ENCODE results near the gene CAPN13. TPM values are rescaled to one million over a fixed set of nuclear protein-coding genes. Genes with fewer than 3 reads are reported as not detected.

Gene CAPN13
- total RNA-seq, 1 donor from 2014 or later: not detected

DNA sequence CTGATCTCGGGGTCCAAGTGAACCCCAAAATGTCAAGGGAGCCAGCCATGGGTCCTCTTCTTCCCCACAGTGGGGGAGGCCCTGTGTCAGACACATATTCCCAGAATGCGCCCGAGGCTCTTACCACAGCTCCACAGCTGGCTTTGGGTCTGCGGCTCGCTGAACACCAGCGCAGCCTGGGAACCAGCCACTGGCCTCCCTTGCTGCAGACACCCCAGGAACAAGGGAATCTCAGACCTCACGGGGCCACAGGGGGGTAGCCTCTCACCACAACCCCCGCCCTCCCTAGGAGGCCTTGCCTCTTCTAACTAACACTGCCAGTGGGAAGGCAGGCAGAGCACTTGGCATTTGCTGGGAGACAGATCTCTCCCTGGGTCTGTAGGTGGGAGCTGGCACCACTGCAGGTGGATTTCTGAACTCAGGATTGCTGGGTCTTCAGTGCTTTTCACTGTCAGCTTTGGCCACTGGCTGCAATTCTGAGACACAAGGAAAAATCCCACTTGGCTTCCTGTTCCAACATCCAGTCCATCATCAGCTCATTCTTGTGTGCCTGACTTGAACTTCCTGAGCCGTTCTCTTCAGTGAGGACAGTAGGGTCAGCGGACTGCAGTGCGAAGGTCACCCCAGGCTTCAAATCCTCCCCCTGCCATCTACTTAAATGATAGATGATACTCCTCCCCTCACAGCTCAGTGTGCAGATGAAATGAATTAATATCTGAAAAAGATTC, 128.7 kb downstream of the CAPN13 start:
- Mint-ChIP-seq H3K27me3 (ENCODE audit: low read depth, unreplicated experiment) (peaks cover 3% of the 10 kb centered on the region), H3K9me3 (ENCODE audit: unreplicated experiment) (peaks cover 5% of the 10 kb centered on the region), H3K36me3 (ENCODE audit: low read depth, unreplicated experiment) (peaks cover 2% of the 10 kb centered on the region), H3K27ac (ENCODE audit: unreplicated experiment) (peak overlapping the region; percentile 11), H3K4me1 (ENCODE audit: low read depth, unreplicated experiment) (peaks cover 2% of the 10 kb centered on the region), H3K4me3 (ENCODE audit: unreplicated experiment) (no peak overlapping the region)
- Histone ChIP-seq H3K36me3 (ENCODE audit: insufficient read depth, low read length) (no peaks in the 10 kb centered on the region), H3K9ac (ENCODE audit: low read length) (no peak overlapping the region), H3K79me2 (ENCODE audit: insufficient read depth, low read length) (no peaks in the 10 kb centered on the region), H3K4me2 (ENCODE audit: low read length) (no peak overlapping the region), H3K9me3 (ENCODE audit: insufficient read depth, low read depth, low read length) (no peaks in the 10 kb centered on the region), H3K27me3 (ENCODE audit: insufficient read depth, low read length) (no peaks in the 10 kb centered on the region), H3K4me1 (ENCODE audit: insufficient read depth, low read length) (no peaks in the 10 kb centered on the region), H3K4me3 (ENCODE audit: insufficient read depth, low read depth, low read length) (no peak overlapping the region), H3K27ac (ENCODE audit: low read depth, low read length) (no peak overlapping the region), H2AFZ (ENCODE audit: low read depth, low read length) (no peak overlapping the region), H4K20me1 (ENCODE audit: insufficient read depth, low read length) (no peaks in the 10 kb centered on the region)
- TF ChIP-seq EZH2 (IDR thresholded peaks at IDR 0.05; ENCODE audit: insufficient read depth, low read length) (no peak), CTCF (IDR thresholded peaks at IDR 0.05; ENCODE audit: insufficient read depth, low read depth, low read length) (no peak)
- no peak for DNase-seq (ENCODE audit: low read depth)
- no peak for FAIRE-seq

DNA sequence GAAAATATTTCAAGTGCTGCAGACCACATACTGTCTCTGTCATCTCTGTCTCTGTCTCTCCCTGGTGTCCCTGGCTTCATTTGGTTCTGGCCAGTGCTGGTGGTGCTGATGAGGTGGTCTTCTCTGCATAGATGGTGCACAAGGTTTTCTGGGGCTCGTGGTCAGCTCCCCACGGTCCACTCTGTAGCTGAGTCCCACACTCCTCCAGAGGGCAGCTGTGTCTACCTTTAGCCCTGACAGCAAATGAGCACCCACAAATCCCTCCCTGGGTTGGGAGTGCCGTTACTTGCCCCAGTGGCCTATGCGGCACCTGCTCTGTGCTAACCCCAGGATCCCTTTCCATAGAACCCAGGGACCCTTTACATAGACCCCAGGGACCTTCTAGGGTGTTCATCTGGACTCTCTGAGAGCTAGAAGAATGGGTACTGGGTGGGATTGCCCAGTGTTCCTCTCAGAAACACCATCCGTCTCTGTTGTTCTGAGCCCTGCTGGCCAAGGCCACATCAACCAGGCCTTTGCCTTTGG, 129.3 kb downstream of the CAPN13 start:
- H2AFZ ChIP-seq (ENCODE audit: low read depth, low read length): no peak overlapping the region
- no peaks in the 10 kb centered on the region for H3K4me1 ChIP-seq (ENCODE audit: insufficient read depth, low read length)
- H3K9ac ChIP-seq (ENCODE audit: low read length): no peak overlapping the region
- Mint-ChIP-seq H3K9me3 (ENCODE audit: unreplicated experiment) (peaks cover 5% of the 10 kb centered on the region), H3K4me3 (ENCODE audit: unreplicated experiment) (no peak overlapping the region), H3K27ac (ENCODE audit: unreplicated experiment) (no peak overlapping the region), H3K27me3 (ENCODE audit: low read depth, unreplicated experiment) (peaks cover 3% of the 10 kb centered on the region), H3K36me3 (ENCODE audit: low read depth, unreplicated experiment) (peaks cover 2% of the 10 kb centered on the region), H3K4me1 (ENCODE audit: low read depth, unreplicated experiment) (peaks cover 2% of the 10 kb centered on the region)
- H3K9me3 ChIP-seq (ENCODE audit: insufficient read depth, low read depth, low read length): no peaks in the 10 kb centered on the region
- no peaks in the 10 kb centered on the region for H3K79me2 ChIP-seq (ENCODE audit: insufficient read depth, low read length)
- H3K4me2 ChIP-seq (ENCODE audit: low read length): no peak overlapping the region
- DNase-seq (ENCODE audit: low read depth) (no peak), FAIRE-seq (no peak)
- TF ChIP-seq CTCF (IDR thresholded peaks at IDR 0.05; ENCODE audit: insufficient read depth, low read depth, low read length) (no peak), EZH2 (IDR thresholded peaks at IDR 0.05; ENCODE audit: insufficient read depth, low read length) (no peak)
- H3K27ac ChIP-seq (ENCODE audit: low read depth, low read length): no peak overlapping the region
- H3K27me3 ChIP-seq (ENCODE audit: insufficient read depth, low read length): no peaks in the 10 kb centered on the region
- no peak overlapping the region for H3K4me3 ChIP-seq (ENCODE audit: insufficient read depth, low read depth, low read length)
- no peaks in the 10 kb centered on the region for H4K20me1 ChIP-seq (ENCODE audit: insufficient read depth, low read length)
- no peaks in the 10 kb centered on the region for H3K36me3 ChIP-seq (ENCODE audit: insufficient read depth, low read length)

GRCh38 chr2:30677231-30677630, 130.0 kb downstream of the CAPN13 start:
- TF ChIP-seq CTCF (IDR thresholded peaks at IDR 0.05; ENCODE audit: insufficient read depth, low read depth, low read length) (no peak), EZH2 (IDR thresholded peaks at IDR 0.05; ENCODE audit: insufficient read depth, low read length) (no peak)
- Histone ChIP-seq H4K20me1 (ENCODE audit: insufficient read depth, low read length) (no peaks in the 10 kb centered on the region), H3K4me2 (ENCODE audit: low read length) (no peak overlapping the region), H3K27me3 (ENCODE audit: insufficient read depth, low read length) (no peaks in the 10 kb centered on the region), H3K9ac (ENCODE audit: low read length) (no peak overlapping the region), H3K36me3 (ENCODE audit: insufficient read depth, low read length) (no peaks in the 10 kb centered on the region), H3K4me3 (ENCODE audit: insufficient read depth, low read depth, low read length) (no peak overlapping the region), H3K79me2 (ENCODE audit: insufficient read depth, low read length) (no peaks in the 10 kb centered on the region), H2AFZ (ENCODE audit: low read depth, low read length) (no peak overlapping the region), H3K9me3 (ENCODE audit: insufficient read depth, low read depth, low read length) (no peaks in the 10 kb centered on the region), H3K4me1 (ENCODE audit: insufficient read depth, low read length) (no peaks in the 10 kb centered on the region), H3K27ac (ENCODE audit: low read depth, low read length) (no peak overlapping the region)
- H3K36me3 Mint-ChIP-seq (ENCODE audit: low read depth, unreplicated experiment): peaks cover 2% of the 10 kb centered on the region
- FAIRE-seq: no peak
- peaks cover 5% of the 10 kb centered on the region for H3K9me3 Mint-ChIP-seq (ENCODE audit: unreplicated experiment)
- H3K4me3 Mint-ChIP-seq (ENCODE audit: unreplicated experiment): no peak overlapping the region
- H3K4me1 Mint-ChIP-seq (ENCODE audit: low read depth, unreplicated experiment): peaks cover 2% of the 10 kb centered on the region
- no peak for DNase-seq (ENCODE audit: low read depth)
- H3K27ac Mint-ChIP-seq (ENCODE audit: unreplicated experiment): no peak overlapping the region
- peaks cover 3% of the 10 kb centered on the region for H3K27me3 Mint-ChIP-seq (ENCODE audit: low read depth, unreplicated experiment)
